Ramos (cell line): ENCODE data around the gene TNRC6B.
"Not testable (repeated sequence)": the region's sequence is repeated elsewhere in the genome, so short reads cannot be mapped to it uniquely, and the experiment has no call there.

Source experiments
- in situ Hi-C: fragments of 300-500 bp; cut with MboI; formaldehyde crosslinking; loops from one replicate; pipeline ENCODE4 v1.14.3; 2022; ENCODE audit warnings: low sequenced_read_pairs; ENCODE audit not compliant: unreplicated experiment

TNRC6B gene

GRCh38 chr22:40180403-40180802 lies 2.7 kb downstream of the TNRC6B start:
- in situ Hi-C loops, result no loop called here

- in situ Hi-C loops, result no loop called here
Observed at GRCh38 chr22:40181323-40181722, 3.6 kb downstream of the TNRC6B start.

- in situ Hi-C loops, result no loop called here
Observed at GRCh38 chr22:40182231-40182835, 4.6 kb downstream of the TNRC6B start.

GRCh38 chr22:40183029-40183581 lies 5.4 kb downstream of the TNRC6B start:
- in situ Hi-C loops, result no loop called here

GRCh38 chr22:40183603-40184002 lies 5.9 kb downstream of the TNRC6B start:
- in situ Hi-C loops, result not testable (repeated sequence)

- in situ Hi-C loops, result no loop called here
Observed at GRCh38 chr22:40187389-40187788, 9.7 kb downstream of the TNRC6B start.

- in situ Hi-C loops, result no loop called here
Observed at GRCh38 chr22:40189997-40190396, 12.3 kb downstream of the TNRC6B start.

- in situ Hi-C loops, result no loop called here
Observed at GRCh38 chr22:40190501-40190900, 12.8 kb downstream of the TNRC6B start.

- in situ Hi-C loops, result no loop called here
Observed at GRCh38 chr22:40193429-40194421, 16.0 kb downstream of the TNRC6B start.

GRCh38 chr22:40194656-40195055 lies 16.9 kb downstream of the TNRC6B start:
- in situ Hi-C loops, result no loop called here

GRCh38 chr22:40196628-40197360 lies 19.1 kb downstream of the TNRC6B start:
- in situ Hi-C loops, result no loop called here

- in situ Hi-C loops, result not testable (repeated sequence)
Observed at GRCh38 chr22:40197421-40197820, 19.7 kb downstream of the TNRC6B start.

GRCh38 chr22:40198733-40199132 lies 21.0 kb downstream of the TNRC6B start:
- in situ Hi-C loops, result no loop called here

- in situ Hi-C loops, result no loop called here
Observed at GRCh38 chr22:40199223-40199622, 21.5 kb downstream of the TNRC6B start.

- in situ Hi-C loops, result no loop called here
Observed at GRCh38 chr22:40199852-40200251, 22.1 kb downstream of the TNRC6B start.

- in situ Hi-C loops, result no loop called here
Observed at GRCh38 chr22:40200795-40201530, 23.2 kb downstream of the TNRC6B start.

GRCh38 chr22:40202225-40202944 lies 24.7 kb downstream of the TNRC6B start:
- in situ Hi-C loops, result no loop called here

GRCh38 chr22:40203572-40203971 lies 25.8 kb downstream of the TNRC6B start:
- in situ Hi-C loops, result no loop called here
